ENCODE measurements around the gene GABARAP.
"Not testable (repeated sequence)": the region's sequence is repeated elsewhere in the genome, so short reads cannot be mapped to it uniquely, and the experiment has no call there.

Gene GABARAP

DNA sequence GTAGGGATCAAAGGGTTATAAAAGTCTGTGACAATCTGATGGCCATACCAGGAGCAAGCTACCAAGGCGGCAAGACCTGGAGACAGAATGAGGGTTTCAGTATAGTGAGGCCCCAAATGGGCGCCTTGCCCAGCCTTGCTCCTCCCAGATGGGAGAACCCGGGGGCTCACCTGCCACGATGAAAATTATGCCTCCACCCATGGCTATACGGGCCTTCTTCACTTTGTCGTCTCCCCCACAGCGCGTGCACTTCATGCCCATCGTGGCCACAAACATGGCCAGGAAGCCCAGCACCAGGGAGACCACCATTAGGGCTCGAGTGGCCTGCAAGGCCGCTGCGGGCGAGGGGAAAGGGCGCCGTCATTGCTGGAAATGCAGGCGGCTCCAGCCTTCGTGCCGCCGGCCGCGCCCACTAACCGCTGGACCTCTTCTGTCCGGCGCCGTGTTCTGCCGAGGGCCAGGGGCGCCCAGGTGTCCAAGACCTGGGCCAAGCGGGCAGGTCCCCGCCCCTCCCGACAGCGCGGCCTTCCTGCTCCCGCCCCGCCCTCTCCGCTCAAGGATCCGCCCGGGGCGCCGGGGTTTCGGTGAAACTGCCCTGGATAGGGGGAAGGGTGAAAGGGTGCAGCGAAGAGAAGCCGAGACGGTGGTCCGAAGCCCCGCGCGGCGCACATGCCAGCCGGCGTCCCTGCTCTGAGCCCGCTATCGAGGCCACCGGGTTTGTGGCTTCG is 18.6 kb upstream of the GABARAP start:
- peak; percentile 30 for DNase-seq

DNA sequence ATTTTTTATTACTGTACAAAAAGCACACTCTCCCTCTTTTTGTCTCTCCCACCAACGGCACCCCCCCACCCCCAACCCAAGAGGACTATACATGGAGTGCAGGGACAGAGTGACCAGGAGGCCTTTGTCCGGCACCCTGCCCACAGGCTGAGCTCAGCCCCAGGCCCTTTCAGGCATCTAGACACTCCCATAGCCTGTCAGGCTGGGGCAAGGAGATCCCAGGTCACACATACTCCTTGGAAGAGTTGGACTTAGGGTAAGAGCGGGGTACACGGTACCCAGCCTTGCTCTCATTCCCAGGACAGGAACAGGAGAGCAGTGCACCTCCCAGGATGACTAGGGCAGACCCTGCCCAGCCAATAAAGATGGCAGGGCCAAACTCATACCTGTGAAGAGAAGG is 17.9 kb upstream of the GABARAP start:
- no peak for DNase-seq

DNA sequence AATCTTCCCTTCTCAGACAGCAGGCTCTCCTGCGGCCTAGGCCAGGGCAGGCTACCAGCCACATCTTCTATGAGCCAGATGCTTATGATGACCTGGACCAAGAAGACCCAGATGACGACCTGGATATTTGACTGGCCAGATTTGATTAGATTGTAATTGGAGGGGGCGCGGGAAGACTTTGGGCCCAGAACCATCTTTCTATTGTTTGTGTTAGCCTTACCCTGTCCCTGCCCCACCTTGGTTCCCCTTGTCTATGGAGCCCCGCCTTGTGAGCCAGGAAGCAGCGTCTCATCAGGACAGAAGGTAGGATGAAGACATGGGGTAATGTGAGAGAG is 17.3 kb upstream of the GABARAP start:
- no peak for DNase-seq

DNA sequence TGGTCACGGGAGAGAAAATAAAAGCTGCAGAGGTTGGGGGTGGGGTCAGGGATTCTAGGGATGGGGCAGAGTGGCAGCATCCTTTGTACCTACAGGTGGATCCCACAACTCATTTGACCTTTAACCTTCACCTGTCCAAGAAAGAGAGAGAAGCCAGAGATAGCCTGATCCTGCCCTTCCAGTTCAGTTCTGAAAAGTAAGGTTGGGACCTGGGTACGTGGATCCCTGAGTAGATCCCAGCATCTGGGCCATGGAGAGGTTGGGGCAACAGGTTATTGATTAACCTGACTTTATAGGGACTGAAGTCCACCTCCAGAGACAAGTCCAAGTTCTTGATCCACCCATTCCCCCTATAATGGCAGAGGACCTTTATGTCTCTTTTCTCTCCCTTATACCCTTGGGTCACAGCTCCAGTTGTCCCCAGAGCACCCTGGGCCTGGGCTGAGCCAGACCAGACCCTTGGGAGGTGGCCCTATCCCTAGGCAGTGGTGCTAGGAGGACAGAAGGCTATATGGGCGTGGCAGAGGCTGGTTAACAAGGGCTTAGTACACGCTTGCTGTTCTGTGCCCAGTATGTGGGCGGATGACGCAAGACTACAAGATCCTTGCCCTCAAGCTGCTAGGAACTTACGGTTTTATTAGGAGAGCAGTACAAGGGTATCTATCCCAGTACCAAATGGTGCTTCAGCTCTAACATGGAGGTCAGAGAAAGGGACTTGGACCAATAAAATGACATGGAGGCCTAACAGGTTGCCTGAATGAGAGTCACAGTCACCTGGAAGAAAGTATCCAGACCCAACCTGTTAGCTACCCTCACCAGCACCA is 16.7 kb upstream of the GABARAP start:
- DNase-seq: no peak

DNA sequence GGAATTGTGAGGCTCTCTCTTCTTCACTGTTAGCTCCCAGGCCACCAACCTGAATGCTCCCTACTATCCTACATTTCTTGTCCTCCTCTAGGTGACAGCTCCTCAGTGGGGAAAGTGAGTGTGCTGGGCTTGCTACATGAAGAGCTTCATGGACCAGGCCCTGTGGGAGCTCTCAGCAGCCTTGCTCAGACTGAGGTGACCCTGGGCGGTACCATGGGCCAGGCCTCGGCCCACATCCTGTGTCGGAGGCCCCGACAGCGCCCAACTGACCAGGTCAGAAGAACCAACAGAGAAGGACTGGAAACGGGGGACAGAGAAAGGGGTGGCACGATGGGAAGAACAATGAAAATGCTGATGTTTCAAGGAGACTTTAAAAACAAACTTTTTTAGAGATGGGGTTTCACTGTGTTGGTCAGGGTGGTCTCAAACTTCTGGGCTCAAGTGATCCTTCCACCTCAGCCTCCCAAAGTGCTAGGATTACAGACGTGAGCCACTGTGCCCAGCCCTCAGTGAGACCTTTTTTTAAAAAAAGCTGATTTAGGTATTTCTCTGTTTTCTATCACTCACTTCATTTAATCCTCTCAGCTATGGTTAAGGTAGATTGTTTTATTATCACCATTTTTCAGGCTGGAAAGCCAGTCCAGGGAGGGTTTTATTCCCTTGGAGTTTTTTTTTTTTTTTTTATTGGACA is 14.7 kb upstream of the GABARAP start:
- no peak for DNase-seq

DNA sequence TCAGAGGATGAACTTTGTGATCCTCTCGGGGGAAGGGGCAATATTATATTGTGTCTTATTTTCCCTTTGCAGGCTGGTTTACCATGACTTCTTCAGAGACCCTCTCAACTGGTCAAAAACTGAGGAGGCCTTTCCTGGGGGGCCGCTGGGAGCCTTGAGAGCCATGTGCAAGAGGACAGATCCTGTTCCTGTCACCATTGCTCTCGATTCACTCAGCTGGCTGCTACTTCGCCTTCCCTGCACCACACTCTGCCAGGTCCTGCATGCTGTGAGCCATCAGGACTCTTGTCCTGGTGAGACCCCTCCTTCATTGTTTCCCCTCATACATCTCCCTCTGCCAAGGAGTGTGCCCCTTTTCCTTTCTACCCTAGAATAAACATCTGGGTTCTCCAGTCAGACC is 12.3 kb upstream of the GABARAP start:
- no peak for DNase-seq

DNA sequence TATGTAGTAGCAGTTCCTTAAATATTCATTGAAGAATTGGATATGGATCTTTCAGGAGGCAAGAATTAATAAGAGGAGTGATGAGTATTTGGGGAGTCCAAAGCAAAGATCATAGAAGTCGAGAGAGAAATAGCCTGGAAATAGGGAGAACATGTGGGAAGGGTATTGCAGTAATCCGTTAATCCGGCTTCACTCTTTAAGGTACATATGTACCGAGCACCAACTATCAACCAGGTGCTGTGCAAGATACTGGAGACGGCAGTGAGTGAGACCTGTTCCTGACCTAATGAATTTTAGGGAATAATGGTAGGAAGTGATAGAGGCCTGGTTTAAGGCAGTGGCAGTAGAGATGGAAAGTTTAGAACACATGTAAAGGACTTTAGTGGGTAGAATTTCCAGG is 10.8 kb upstream of the GABARAP start:
- DNase-seq: no peak

DNA sequence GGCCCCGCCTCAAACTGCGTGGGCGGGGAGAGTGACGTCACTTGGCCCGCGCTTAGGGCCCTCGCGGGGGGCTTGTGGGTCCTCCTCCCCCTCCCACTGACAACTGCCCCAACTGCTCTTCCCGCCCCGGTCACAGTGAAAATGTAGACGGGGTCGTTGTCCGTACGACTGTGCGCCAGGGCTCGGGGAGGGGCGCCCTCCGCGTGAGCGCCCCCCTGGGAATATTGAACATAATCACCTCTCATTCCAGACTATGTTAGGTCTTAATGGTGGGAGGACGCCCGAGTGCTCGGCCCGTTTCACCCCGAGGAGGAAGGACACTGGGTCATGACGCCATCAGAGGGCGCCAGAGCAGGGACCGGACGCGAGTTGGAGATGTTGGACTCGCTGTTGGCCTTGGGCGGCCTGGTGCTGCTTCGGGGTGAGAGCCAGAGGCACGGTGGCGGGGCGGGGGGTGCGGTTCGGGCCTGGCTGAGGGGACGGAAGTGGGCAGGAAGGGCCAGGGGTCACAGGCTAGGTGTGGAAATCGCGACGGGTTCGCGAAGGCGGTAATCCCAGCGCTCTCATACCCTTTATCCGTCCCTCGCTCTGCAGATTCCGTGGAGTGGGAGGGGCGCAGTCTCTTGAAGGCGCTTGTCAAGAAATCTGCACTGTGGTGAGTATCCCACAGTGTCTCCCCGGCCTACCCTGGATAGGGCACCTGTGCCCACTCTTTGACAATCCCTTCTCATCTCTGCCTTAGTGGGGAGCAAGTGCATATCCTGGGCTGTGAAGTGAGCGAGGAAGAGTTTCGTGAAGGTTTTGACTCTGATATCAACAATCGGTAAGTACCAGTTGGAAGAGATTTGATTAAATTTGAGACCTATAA is 10.2 kb upstream of the GABARAP start, which contains the start of gene ELP5:
Gene ELP5, plus strand, starts transcription at position 40 of the 868 bp plus-strand sequence. Its CDS starts 336 bp downstream, at position 376.
- peak; percentile 40 for DNase-seq

DNA sequence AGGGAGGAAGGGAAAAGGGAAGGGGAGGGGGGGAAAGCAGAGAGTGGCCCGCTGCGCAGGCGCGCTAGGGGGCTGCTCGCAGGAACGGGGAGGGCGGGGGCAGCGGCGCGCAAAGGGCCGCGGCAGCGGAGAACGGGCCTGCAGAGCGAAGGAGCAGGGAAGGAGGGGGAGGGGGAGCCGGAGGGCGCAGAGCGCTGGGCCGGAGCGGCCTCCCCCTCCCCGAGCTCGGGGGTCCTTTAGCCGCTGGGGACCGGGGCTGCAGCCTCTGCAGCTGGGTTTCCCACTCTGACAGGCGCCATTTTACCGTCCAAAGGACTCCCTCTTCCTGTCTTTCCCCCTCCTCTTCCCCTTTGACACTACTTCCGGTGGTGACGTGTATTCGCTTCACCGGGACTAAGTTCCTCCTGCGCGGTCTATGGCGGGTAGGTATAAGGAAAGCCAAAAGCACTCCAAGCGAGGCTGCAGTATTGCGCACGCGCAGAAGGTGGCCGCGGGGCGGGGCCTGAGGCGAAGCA is 9.5 kb upstream of the GABARAP start, which contains the start of gene CTDNEP1:
Gene CTDNEP1, minus strand, starts transcription at position 74 of the 515 bp plus-strand sequence. CDS start 438 bp downstream, outside the sequence.
- DNase-seq: peak; percentile 83

DNA sequence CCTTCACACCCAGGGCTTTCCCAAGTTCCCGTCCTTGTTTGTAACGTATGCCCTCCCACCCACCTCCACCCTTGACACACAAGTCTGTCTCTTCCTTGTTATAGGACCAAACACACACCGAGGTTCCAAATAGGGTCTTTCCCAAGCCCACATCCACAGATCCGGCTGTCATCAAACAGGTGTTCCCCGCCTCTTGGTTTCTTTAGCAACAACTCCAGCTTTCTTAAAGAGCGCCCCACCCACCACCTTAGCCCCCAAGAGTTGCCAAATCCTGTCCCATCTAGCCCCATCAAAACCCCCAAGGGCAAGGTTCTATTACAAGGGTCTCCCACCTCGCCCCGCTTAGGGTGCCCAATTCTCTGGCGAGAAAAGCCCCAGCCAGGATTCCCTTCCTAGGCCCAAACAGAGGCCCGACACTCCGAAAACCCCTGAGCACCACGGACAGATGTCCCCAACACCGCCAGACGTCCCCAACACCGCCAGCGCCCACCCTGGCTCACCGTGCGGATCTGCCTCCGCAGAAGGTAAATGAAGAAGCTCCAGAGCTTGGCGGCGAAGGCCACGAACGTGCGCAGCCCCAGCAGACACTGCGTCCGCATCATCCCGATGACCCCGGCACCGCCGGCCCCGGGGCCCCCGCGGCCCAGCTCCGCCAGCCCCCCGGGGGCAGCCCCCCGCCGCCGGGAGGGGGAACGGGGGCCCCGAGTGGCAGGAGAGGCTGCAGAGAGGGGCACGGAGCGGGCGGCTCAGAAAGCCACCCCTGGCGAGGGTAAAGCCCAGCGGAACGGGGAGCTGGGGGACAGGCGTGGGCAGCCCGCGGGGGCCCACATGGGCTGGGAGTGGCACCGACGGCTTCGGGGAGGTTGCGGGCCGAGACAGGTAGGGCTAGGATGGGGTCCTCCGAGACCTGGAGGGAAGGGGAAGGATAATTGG is 8.7 kb upstream of the GABARAP start:
- DNase-seq: no peak

DNA sequence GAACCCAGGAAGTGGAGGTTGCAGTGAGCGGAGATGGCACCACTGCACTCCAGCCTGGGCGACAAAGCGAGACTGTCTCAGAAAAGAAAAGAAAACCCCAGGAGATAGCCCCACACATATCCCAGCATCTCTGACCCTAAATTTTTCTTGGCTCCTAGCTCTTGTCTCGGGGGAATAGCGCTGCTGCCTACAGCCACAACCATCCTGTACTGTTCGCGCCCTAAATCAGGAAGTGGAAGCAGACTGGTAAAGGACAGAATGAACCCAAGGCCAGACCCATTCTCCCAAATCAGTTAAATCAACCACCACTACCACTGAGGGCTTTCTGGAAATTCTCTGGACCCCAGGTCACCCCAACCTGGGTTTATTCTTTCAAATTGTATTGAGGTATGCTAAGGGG is 7.6 kb upstream of the GABARAP start:
- no peak for DNase-seq

DNA sequence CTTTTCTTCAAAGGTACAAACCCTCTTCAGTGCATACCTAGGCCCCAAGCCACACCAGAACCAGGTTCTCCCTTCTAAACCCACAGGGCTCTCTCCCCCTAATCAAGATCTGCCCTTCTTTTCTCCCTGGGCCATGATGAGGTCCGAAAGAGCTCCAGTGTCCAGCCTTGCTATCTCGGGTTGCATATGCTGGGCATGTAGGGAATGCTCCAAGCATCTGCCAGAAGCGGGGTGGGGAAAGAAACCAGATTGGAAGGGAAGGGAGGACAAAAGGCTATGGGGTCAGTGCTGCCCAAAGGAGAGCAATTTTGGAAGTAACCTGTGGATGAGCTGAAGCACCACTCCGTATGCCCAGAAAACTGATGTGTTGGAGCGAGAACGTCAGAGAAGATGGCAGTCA is 7.0 kb upstream of the GABARAP start:
- no peak for DNase-seq

DNA sequence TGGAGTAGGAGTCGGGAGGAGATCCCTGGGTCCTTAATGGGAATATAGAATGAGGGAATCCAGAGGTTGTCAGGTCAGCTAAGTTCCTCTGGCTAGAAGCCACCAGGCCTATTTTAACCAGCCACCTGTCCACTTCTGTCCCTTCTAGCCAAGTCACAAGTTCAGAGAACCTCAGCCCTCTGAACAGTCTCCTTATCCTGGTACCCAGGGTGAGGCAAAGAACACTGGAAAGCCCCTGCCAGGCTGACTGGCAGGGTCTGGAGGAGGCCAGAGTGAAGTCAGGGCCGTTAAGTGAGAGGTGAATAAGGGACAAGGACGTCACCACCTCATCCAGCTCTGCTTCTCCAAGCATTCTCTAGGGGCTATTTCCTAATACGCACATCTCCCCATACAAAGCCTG is 6.5 kb upstream of the GABARAP start:
- no peak for DNase-seq

DNA sequence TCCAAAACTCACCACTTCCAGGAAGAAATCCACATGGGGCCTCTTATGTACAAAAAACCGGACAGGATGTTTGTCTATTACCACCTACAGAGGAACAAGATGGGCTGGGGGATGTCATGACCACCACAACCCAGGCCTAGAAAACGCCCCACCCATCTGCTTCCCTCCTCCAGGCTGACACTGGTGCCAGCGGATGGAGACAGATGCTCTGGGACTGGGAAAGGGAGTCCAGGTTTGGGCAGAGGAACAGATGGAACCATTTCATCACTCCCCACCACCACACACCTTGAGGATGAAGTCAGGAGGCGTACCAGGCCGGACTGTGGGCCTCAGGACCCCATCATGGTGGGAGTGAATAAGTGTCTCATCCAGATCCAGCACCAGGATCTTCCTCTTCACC is 4.5 kb upstream of the GABARAP start:
- DNase-seq: no peak

DNA sequence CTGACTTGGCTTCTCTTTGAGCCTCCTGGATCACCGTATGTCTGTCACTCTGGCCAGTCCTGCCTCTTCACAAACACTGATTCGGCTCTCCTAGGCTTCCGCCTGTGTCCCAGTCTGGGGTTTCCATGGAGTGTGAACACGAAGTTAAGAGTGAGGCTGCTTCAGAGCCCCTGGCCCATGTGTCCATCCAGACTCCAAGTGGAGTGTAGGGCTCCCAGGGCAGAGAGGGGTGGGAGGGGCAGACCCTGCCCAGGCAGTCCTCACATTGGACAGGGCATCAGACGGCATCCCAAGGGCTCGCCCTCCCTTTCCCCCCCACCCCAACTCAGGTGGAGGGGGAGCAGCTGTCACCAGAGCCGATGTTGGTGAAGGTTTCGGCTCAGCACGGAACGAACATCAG is 1.6 kb upstream of the GABARAP start:
- not testable (repeated sequence) for DNase-seq

DNA sequence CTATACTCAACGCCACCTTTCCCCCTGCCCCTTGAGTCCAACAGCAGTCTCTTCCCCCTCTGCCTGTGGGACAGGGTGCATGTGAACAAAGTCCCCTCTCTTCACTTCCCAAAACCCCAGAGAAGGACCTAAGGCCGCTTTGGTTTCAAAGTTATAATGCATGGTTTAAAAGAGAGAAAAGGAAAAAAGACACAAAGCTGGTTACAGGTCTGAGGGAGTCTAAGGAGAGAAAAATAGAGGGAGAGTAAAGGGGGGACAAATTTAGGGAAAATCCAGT is 1.1 kb upstream of the GABARAP start:
- no peak for DNase-seq

DNA sequence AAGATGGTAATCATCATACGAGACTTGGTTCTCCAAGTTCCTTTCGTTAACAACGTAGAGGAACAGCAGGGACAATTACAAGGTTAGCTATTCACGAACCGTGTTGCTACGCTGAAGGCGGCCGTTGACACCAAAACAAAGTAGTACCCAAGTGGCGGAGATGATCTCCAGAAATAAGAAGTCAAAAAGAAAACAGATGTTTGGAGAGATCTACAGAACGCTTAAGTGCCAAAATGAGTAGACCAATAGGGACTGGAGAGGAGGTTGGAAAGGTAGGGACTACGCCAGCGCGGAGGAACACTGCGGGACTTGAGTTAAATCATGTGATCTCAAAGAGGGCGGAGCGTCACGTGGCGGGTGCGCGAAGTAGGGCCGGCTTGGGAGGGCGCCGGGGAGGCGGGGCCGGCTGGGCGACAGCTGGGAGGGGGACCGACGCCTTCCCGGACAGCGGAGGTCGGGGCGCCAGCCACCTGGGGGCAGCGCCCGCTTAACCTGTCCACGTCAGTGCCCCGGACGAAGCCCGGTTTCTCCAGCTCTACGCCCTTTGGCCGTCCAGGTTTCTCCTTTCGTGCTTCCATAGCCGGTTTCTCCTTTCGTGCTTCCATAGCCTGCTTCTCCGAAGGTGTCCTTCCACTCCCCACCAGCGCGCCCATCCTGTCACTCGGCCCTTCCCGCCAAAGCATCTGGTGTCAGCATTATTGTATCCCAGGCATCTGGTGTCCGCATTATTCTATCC is 636 bp upstream of the GABARAP start:
- DNase-seq: peak; percentile 75

DNA sequence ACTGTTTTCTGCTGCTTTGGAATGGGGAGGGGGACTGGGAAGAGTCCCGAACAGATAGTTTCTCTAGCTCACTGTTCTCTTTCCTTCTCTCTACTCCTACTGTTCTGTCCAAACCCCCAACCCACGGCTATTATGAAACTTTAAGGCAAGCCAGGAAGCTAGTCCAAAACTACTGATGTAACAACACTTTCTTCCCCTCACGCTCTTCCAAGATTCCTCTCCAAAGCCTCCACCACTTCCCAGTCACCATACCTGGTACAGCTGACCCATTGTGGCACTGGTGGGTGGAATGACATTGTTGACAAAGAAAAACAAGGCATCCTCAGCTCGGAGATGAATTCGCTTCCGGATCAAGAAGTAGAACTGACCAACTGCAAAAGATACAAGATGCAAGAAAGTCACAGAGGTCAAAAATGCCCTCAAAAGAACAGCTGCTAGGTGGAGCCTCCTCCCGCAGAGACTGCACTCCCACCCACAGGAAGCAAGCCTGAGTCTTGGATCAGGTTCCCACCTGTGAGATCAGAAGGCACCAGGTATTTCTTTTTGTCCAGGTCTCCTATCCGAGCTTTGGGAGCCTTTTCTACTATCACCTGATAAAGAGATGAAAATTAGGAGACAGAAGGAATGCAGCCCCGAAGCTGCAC is 1.0 kb downstream of the GABARAP start:
- no peak for DNase-seq

DNA sequence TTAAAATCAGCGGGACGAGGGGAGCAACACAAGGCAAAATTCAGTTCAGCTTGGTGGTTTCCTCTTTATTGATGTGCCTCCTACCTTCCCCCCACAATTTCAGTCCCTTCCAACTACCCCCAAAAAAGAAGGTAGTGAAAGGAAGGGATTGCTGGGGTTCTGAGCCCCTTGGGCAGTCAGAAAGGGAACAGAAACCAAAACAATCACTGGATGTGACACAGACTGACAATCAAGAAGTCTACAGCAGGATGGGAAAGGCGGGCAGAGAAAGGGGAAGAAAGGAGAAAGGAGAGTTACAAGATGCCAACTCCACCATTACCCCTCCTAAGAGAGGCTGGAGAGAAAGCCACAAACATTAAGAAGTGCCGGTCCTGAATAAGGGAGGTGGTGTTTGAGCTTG is 1.9 kb downstream of the GABARAP start:
- no peak for DNase-seq

Data from NCI-H2107 (cell line).